Hepatocyte (in vitro differentiated cells): Measurements from ENCODE around the gene TBCA. TPM values are rescaled to one million over a fixed set of nuclear protein-coding genes. Genes with fewer than 3 reads are reported as not detected.

Source experiments
- DNase-seq: peaks from one replicate; pipeline ENCODE4 v3.0.0-alpha.2; 2016; ENCODE audit warnings: low spot score
- H2AFZ ChIP-seq: fragments of 200-600 bp; sonication (generic); 2 replicates; pipeline ENCODE4 v1.6.0; 2016; ENCODE audit warnings: antibody characterized with exemption, mild to moderate bottlenecking
- H3K27ac ChIP-seq: fragments of 200-600 bp; sonication (generic); 2 replicates; pipeline ENCODE4 v1.5.1; 2016; ENCODE audit warnings: mild to moderate bottlenecking
- H3K27me3 ChIP-seq: fragments of 200-600 bp; sonication (generic); 2 replicates; pipeline ENCODE4 v1.6.1; 2016
- H3K36me3 ChIP-seq: fragments of 200-600 bp; sonication (generic); replicated peaks from 2 replicates; pipeline ENCODE4 v1.5.1; 2016; ENCODE audit warnings: low read depth; ENCODE audit not compliant: insufficient read depth
- H3K4me1 ChIP-seq: fragments of 200-600 bp; sonication (generic); 2 replicates; pipeline ENCODE4 v1.5.1; 2016; ENCODE audit warnings: mild to moderate bottlenecking, moderate library complexity; ENCODE audit not compliant: insufficient read depth
- H3K4me2 ChIP-seq: fragments of 200-600 bp; sonication (generic); 2 replicates; pipeline ENCODE4 v1.6.0; 2016
- H3K4me3 ChIP-seq: fragments of 200-600 bp; sonication (generic); 2 replicates; pipeline ENCODE4 v1.5.1; 2016; ENCODE audit warnings: mild to moderate bottlenecking
- H3K79me2 ChIP-seq: fragments of 200-600 bp; sonication (generic); 2 replicates; pipeline ENCODE4 v1.6.0; 2017; ENCODE audit warnings: mild to moderate bottlenecking
- H3K9me2 ChIP-seq: fragments of 200-600 bp; sonication (generic); replicated peaks from 2 replicates; pipeline ENCODE4 v1.6.0; 2017; ENCODE audit warnings: mild to moderate bottlenecking; ENCODE audit not compliant: insufficient read depth
- H3K9me3 ChIP-seq: fragments of 200-600 bp; sonication (generic); 2 replicates; pipeline ENCODE4 v1.5.1; 2016; ENCODE audit warnings: low read depth, mild to moderate bottlenecking
- H4K20me1 ChIP-seq: fragments of 200-600 bp; sonication (generic); 2 replicates; pipeline ENCODE4 v1.6.0; 2016; ENCODE audit warnings: mild to moderate bottlenecking; ENCODE audit not compliant: insufficient read depth, poor library complexity, severe bottlenecking
- CTCF ChIP-seq: fragments of 200-600 bp; sonication (generic); IDR thresholded peaks from 2 replicates; pipeline ENCODE4 v1.5.1; 2016; ENCODE audit warnings: antibody characterized with exemption, mild to moderate bottlenecking; ENCODE audit not compliant: poor library complexity
- EZH2 ChIP-seq: fragments of 200-600 bp; sonication (generic); IDR thresholded peaks from 2 replicates; pipeline ENCODE4 v1.6.1; 2016; ENCODE audit warnings: antibody characterized with exemption, mild to moderate bottlenecking, borderline replicate concordance
- EZH2phosphoT487 ChIP-seq: fragments of 200-600 bp; sonication (generic); IDR thresholded peaks from one replicate; pipeline ENCODE4 v1.6.1; 2018; ENCODE audit warnings: antibody characterized with exemption, mild to moderate bottlenecking, low read depth, moderate library complexity; ENCODE audit not compliant: unreplicated experiment, severe bottlenecking
- WGBS: methylation state at CpG from one replicate; pipeline ENCODE4 v1.1.6; 2016; ENCODE audit warnings: low lambda C conversion rate; ENCODE audit errors: missing lambda C conversion rate; 5-methylcytosine and 5-hydroxymethylcytosine counted together
- polyA plus RNA-seq: library from polyadenylated mRNA; unstranded; fragments of >200 nt; fragmentation: Nextera tagmentation; extraction: Ambion mirVana; gene quantifications from 2 replicates; pipeline ENCODE4 v1.2.1, GENCODE V29; 2016
- total RNA-seq: library from RNA; depleted of rRNA; stranded (reverse); fragments of >200 nt; gene quantifications from 2 replicates; pipeline ENCODE4 v1.2.3, GENCODE V29; 2014

Gene TBCA
- total and polyA plus RNA-seq, 2 experiments from 2014 or later = 278 to 282 TPM

DNA sequence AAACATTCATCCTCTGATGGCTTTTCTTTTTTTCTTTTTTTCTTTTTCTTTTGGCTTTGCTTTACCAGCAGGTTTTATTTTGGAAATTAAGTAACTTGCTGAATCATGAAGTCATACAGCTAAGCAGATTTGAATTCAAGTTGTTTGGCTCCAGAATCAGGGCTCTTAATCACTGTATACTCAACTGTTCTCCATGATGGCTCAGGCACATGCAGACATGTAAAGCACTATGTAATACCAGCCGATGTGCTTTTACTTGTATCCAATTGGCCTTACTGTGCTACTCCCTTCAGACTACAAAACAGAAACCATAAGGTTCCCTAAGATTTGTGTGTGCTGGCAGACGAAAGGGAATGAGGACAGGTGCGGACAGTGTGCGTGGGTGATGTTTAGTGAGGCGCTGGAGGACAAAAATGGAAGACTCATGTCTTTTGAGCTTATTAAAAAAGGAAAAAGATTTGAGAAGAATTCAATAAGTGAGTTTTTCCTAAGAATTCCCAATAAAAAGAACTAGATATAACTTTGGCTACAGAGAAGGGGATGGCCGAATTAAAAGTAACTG lies 92.9 kb downstream of the TBCA start:
- no peaks in the 10 kb centered on the region for H3K27me3 ChIP-seq
- WGBS = 92% methylated on average over 6 of the region's 6 CpGs
- no peak overlapping the region for H3K4me3 ChIP-seq
- H3K36me3 ChIP-seq = no peaks in the 10 kb centered on the region
- no peaks in the 10 kb centered on the region for H3K9me2 ChIP-seq
- TF ChIP-seq EZH2 = no peak
- no peak for TF ChIP-seq CTCF
- TF ChIP-seq EZH2phosphoT487 = no peak
- no peak overlapping the region for H2AFZ ChIP-seq
- DNase-seq = no peak
- no peaks in the 10 kb centered on the region for H3K4me1 ChIP-seq
- no peak overlapping the region for H3K27ac ChIP-seq
- no peaks in the 10 kb centered on the region for H3K9me3 ChIP-seq
- no peak overlapping the region for H3K4me2 ChIP-seq
- H3K79me2 ChIP-seq = no peaks in the 10 kb centered on the region
- no peaks in the 10 kb centered on the region for H4K20me1 ChIP-seq

GRCh38 chr5:77670526-77670925 lies 105.6 kb downstream of the TBCA start:
- no peak for DNase-seq
- no peak overlapping the region for H3K4me3 ChIP-seq
- no peaks in the 10 kb centered on the region for H3K79me2 ChIP-seq
- 82% methylated on average over 3 of the region's 3 CpGs for WGBS
- H3K9me2 ChIP-seq = no peaks in the 10 kb centered on the region
- no peaks in the 10 kb centered on the region for H4K20me1 ChIP-seq
- H3K9me3 ChIP-seq = no peaks in the 10 kb centered on the region
- no peaks in the 10 kb centered on the region for H3K36me3 ChIP-seq
- H3K27me3 ChIP-seq = peaks cover 7% of the 10 kb centered on the region
- H3K4me2 ChIP-seq = no peak overlapping the region
- H3K4me1 ChIP-seq = no peaks in the 10 kb centered on the region
- H3K27ac ChIP-seq = no peak overlapping the region
- H2AFZ ChIP-seq = no peak overlapping the region
- TF ChIP-seq CTCF = no peak
- TF ChIP-seq EZH2phosphoT487 = no peak
- TF ChIP-seq EZH2 = no peak

GRCh38 chr5:77669677-77670076 lies 106.5 kb downstream of the TBCA start:
- 84% methylated on average over 1 of the region's 1 CpG for WGBS

More at GRCh38 chr5:77669677-77670076, 106.5 kb downstream of the TBCA start:
- Histone ChIP-seq H3K27me3 (peaks cover 7% of the 10 kb centered on the region), H3K79me2 (no peaks in the 10 kb centered on the region), H3K4me2 (no peak overlapping the region), H3K4me1 (no peaks in the 10 kb centered on the region), H3K36me3 (no peaks in the 10 kb centered on the region), H3K9me2 (no peaks in the 10 kb centered on the region), H3K9me3 (no peaks in the 10 kb centered on the region), H3K27ac (no peak overlapping the region), H4K20me1 (no peaks in the 10 kb centered on the region), H2AFZ (no peak overlapping the region), H3K4me3 (no peak overlapping the region)
- no peak for DNase-seq
- no peak for TF ChIP-seq EZH2phosphoT487
- TF ChIP-seq CTCF = no peak
- no peak for TF ChIP-seq EZH2
